NCI-H748 (cell line): ENCODE measurements around the gene CZIB.
"Not testable (repeated sequence)": the region's sequence is repeated elsewhere in the genome, so short reads cannot be mapped to it uniquely, and the experiment has no call there.

Source experiments
- DNase-seq: peaks from one replicate; lab custom pipeline; 2025; ENCODE audit not compliant: unreplicated experiment; lab: John Stamatoyannopoulos, UW

The CZIB gene

DNA sequence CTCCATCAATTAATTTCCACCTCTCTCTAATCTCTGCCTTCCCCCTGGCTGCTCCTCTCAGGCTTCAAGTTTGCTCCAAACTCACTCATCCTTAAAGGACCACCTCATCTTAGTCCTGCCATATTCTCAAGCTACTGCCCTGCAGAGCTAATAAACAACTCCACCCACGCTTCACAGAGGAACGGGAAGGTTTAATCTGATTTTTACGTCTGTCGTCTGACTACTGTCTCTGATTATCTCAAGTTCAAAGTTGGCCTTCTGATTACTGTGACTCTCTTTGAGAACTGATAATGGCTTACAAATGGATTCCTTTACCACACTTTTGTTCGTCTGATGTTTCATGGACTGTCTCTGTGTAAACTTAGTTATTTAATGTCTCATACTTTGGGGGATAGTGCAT is 31.4 kb downstream of the CZIB start:
- DNase-seq, result no peak

DNA sequence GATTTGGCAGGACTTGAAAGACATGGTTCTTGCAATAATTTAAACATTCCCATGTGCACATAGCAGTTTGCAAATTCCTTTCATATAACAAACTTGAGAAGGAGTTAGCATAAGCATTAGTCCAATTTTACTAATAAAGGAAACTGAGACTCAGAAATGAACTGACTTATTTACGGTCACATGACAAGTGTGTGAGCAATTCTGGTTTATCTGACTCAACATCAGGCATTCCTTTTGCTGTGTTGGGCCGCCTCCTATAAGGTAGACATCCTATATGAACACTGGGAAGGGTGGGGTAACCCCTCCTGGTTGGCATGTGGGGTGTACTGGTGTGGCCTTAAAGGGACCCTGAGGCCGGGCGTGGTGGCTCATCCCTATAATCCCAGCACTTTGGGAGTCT is 32.3 kb downstream of the CZIB start:
- DNase-seq, result no peak

DNA sequence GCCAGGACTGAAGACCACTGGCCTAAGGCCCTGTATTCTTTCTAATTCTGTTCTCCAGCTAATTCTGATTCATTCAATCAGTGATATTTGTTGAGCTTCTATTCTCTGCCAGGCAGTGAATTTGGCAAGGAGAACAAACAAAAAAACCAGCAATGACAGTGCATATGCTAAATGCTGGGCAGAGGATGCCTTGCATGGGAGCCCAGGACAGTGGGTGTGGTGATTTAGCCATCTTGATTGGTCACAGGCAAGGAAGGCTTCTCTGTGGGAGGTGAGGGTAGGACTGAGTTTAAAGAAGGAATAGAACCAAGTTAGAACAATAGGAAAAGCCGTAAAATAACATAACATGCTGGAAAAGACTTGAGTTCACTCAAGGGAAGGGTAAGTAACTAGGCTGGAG is 33.0 kb downstream of the CZIB start:
- DNase-seq, result no peak

DNA sequence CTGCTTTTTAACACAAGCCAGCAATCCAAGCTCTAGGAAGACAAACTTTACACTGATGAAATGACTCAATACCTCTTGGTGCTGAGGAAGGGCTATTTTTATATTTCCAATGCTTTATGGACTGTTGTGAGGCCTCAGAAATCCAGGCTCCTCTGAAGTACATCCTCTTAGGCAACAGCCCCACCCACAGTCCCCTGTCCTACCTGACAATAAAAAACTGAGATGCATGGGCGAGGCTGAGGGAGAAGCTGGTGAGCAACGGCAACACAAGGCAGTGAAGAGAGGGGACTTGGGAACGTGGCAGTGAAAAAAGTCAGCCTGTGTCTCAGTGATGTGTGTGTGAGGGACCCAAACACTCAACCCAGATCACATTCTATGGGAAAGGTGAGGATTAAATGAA is 33.9 kb downstream of the CZIB start:
- DNase-seq, result no peak

DNA sequence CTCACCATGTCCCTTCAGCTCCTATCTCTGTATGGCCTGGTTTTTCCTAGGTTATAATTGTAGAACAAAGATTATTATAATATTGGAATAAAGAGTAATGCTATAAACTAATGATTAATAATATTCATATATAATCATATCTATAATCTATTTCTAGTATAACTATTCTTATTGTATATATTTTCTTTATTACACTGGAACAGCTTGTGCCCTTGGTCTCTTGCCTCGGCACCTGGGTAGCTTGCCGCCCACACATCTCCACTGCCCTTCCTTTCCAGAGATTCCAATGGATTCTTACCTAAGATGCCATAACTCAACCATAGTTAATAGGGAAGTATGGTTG is 34.5 kb downstream of the CZIB start:
- DNase-seq, result not testable (repeated sequence)

DNA sequence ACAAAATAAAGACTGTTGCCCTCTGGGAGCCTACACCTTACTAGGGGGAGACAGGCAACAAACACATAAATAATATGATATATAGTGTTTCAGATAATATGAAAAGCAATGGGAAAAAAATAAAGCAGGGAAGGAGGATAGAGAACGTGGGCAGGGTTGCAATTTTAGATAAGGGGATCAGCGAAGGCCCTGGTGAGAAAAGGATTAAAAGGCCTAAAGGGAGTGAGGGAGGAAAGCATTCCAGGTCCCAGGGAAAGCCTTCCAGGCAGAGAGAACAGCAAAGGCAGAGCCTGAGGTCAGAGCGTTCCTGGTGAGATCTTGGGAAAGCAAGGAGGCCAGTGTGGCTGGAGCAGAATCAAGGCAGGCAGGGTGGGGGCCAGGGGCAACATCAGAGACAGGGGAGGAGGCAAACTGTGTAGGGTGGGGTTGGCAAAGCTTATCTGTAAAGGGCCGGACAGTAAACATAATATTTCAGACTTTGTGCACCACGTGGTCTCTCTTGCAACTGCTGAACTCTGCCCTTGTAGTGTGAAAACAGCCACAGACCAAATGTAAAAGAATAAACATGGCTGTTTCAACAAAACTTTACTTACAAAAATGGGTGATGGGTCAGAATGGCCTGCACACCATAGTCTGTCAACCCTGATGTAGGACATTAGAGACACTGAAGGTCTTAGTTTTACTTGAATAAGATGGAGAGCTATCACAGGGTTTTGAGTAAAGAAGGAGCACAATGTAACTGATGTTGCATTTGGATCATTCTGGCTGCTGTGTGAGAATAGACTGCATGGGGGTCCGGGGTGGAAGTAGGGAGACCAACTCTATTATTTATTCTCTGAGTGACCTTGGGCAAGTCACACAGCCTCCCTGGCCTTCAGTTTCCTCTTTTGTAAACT is 37.1 kb downstream of the CZIB start:
- no peak for DNase-seq

DNA sequence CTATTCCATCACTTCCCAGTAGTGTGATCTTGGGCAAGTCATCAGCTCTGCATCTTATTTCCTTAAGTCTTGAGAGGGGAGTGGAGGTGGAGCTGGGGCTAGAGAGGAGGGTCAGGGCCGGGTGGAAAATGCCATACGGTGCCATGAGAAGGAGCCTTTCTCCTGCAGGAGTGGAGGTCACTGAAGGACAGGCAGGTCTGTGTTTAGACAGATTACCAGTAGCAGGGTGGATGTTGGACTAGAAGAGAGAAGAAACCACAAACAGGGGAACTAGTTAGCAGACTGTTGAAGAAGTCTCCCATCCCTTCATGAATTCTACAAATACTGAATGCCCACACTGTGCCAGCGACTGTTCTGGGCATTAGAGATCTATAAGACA is 37.7 kb downstream of the CZIB start:
- no peak for DNase-seq

DNA sequence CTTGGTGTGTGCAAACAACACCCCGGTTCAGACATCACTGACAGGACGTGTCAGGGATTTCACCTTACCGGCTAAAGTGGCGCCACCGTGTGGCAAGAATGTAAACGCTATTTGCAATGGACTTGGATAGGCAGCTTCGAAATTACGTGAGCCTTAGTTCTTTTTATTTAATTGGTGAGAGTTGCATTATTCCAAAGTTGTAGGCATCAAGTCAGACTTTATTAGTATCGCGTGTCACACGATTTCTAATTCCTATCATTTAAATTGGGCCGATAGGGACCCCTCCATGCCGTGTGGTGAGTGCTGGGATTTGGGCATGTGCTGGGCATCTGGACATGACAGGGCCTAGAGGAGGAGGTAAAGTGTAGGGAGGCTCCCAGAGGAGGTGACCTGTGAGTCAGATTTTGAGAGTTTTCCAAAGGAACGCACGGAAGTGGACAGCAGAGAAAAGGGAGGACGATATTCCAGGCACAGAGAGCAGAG is 38.3 kb downstream of the CZIB start:
- DNase-seq, result peak; percentile 75

DNA sequence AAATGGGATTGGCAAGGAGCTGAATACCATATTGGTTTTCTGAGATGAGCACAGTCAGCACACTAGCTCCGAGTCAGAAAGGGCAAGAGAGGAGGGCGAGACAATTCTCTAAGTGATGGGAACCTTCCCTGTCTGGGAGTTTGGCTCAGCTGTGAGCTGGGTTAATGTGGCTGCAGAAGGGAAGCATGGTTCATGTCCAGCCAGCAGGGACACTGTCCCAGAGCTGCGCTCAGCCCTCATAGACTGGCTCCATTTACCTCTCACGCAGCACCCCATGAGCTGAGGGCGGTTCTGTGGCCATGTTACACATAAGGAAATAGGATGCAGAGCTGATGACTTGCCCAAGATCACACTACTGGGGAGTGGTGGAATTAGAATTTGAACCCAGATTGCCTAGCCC is 39.5 kb downstream of the CZIB start:
- DNase-seq, result no peak

DNA sequence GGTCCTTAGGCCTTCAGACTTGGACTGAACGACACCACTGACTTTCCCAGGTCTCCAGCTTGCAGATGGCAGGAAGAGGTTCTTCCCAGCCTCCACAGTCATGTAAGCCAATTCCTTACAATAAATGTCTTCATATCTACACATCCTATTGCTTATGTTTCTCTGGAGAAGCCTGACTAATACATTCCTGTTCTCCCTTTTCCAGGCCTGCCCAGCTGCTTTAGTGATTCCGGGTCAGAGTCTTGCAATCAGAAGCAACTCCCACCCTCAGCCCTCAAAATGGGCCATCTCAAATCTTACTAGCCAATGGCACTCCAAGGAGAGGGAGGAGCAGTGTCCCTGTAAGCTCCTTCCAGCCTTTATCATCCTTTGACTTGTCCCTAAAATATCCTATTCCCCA is 40.2 kb downstream of the CZIB start:
- DNase-seq, result no peak

DNA sequence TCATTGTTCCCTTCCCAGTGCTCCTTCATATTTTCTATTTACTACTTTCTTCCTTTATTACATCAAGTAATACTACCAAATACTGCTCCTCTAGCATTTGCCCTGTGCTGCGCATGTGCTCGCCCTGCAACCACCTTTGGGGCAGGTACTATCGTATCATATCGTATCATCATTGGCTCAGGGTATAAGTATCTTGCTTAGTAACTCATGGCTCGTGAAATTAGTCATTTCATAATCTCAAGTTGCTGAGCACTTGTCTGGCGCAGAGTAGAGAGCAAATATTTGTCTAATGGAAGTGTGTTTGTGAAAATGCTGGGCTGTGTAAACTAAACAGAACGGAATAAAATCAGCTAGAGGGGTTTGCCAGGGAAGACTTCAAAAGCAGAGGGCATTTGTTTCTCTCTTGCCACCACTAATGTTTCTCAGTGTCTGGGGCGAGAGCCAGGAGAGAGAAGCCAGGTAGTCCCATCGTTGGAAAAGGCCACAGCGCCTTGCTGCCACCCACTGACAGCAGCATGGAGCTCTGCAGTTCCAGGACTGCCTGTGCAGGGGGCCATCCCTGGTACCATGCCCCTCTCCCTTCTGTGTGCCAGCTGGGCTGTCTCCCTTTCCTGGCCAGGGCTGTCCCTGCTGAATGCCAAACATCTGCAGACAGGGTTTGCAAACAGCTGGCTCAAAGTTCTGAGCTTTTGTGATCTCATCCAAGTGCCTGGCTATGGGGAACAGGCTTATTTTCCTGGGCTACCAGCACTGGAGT is 43.8 kb downstream of the CZIB start:
- peak; percentile 62 for DNase-seq

DNA sequence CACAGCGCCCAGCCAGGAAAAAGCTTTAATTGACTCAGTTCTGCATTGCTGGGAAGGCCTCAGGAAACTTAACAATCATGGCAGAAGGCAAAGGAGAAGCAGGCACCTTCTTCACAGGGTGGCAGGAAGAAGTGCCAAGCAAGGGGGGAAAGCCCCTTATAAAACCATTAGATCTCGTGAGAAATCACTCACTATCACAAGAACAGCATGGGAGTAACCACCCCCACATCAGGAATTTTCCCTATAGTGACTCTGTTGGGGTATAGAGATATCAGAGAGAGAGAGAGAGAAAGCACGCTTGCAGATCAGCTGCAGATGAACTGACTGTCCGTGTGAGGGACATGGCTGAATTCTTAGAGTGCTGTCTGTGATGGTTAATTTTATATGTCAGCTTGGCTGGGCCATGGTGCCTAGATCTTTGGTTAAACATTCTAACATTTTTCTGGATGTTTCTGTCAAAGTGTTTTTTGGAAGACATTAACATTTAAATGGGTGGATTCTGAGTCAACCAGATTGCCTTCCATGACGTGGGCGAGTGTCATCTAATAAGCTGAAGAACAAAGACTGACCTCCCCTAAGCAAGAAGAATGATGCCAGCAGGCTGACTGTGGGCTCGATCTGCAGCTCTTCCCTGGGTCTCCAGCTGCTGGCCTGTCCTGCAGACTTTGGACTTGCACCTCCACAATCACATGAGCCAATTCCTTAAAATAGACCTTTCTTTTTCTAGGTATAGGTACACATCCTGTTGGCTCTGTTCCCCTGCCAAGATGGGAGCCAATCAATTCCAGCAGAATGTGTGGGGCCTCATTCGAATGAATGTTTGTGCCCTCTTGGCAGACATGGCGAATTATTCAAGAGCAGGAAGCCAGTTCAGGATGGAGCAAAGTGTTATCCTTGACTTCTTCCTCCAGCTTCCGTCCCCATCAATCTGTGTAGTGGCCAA is 45.2 kb downstream of the CZIB start:
- no peak for DNase-seq

DNA sequence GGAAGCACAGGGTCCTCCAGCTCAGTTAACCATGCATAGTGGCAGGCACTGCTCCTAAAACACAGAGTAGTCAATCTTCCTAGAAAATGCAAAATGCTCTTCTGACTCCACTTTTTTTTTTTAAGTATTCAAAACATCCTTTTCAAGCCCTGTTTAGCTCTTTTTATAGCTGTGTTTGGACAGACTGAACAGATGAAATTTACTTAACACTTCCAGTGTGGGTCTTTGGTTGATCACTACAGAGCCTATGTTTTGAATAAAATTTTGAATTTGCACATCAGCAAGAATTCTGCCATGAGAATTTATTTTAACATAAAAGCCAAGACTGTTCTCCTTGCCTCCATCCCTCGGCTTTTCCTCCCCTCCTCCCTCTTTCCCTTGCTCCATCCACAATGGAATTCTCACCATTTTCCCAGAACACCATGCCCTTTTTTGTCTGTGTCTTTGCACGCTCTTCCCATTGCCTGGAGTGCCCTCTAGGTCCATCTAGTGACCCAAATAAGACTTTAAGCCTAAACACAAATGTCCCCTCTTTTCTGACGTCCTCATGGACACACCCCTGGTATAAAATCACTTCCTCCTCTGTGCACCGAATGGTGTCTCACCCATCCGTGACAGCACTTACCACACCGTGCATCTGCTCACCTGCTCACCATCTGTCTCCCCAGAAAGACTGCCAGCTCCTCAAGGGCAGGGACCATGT is 47.9 kb downstream of the CZIB start:
- peak; percentile 51 for DNase-seq

DNA sequence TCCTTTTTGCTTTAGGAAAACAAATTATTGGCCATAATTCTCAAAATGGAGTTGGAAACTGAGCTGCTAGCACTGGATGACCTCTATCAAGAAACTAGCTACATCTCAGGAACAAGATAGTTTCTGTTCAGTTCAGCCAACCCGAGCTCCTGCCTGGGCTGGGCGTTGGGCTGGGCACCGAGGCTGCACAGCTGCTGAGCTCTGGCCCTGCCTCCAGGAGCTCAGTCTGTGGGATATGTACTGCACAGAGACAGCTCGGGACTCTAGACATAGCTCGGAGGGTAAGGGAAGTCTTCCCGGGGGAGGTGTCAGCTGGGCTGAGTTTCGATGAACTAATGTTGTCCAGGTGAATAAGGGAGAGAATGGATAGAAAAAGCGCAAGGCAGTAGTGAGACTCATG is 53.5 kb downstream of the CZIB start:
- DNase-seq, result no peak

DNA sequence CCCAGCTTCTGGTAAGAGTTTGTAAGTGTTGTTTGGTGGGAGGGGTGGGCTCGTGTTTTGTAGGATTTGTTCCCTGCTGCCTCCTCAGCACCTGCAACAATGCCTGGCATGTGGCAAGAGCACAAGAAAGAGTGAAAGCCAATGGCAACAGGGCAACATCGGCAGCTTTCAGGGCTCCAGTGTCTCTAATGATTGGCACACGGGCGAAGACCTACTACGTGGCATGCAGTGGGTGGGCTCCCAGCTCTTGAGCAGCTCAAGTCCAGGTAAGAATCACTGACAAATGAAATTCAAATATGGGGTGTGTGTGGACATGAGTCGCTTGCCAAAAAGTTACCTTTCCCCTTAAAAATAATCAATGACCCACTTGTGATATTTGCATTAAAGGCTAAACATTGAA is 54.1 kb downstream of the CZIB start:
- no peak for DNase-seq

DNA sequence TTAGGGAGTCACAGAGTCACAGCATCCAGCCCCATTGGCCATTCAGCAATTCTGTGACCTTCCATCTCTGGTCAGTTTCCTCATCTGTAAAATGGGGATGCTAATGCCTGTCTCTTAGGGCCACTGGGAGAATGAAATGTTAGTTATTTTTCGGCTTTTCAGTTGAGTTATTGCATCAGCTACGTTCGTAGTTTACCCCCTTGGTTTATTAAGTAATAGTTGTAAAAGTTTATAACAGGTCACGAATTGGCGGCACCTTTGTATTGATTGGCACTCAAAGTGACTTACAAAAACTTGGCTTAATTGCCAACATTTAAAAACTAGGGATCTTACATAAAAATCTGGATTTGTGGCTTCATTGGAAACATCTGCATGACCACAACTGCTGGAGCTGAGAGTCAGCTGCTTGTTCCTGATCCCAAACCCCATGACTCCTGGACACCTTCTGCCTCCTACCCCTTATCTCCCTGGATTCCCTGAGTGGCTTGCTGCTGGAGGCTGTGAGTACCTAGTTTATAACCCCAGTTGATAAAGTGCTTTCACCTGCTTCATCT is 54.9 kb downstream of the CZIB start:
- no peak for DNase-seq
